SK-N-SH (cell line): ENCODE measurements around the gene MS4A4A. TPM values are rescaled to one million over a fixed set of nuclear protein-coding genes. Genes with fewer than 3 reads are reported as not detected.

Experiments used
- CTCF ChIA-PET: fragments of 300-600, 350-600 bp; formaldehyde crosslinking; extraction: SDS; loops from one replicate; lab custom pipeline; 2021; lab: Yijun Ruan, JAX
- POLR2A ChIA-PET: fragments of 350-600 bp; sonication (Branson Sonifier 250); formaldehyde crosslinking; extraction: SDS; loops from one replicate; lab custom pipeline; 2020; ENCODE audit warnings: antibody characterized with exemption, inconsistent platforms; lab: Yijun Ruan, JAX
- DNase-seq: peaks from one replicate; pipeline ENCODE4 v3.0.0; 2012
- H2AFZ ChIP-seq: fragments of 200-600 bp; sonication (generic); 2 replicates; pipeline ENCODE4 v1.8.1; 2016; ENCODE audit warnings: antibody characterized with exemption, mild to moderate bottlenecking, low read depth
- H3F3A ChIP-seq: fragments of 200-600 bp; sonication (generic); replicated peaks from 2 replicates; pipeline ENCODE3; 2016; ENCODE audit warnings: antibody characterized with exemption, mild to moderate bottlenecking; ENCODE audit not compliant: insufficient read depth
- H3K27ac ChIP-seq, 2 experiments: fragments of 200-500 bp in 1 of 2; fragments of 200-600 bp in 1 of 2; sonication (Bioruptor generic) in 1 of 2; sonication (generic), shearing (Covaris generic) in 1 of 2; 2 replicates each; pipeline versions ENCODE4 v1.5.1 to v1.6.1; 2014 to 2016; ENCODE audit warnings: low read depth in 2 of 2, inconsistent platforms in 1 of 2, low read length in 1 of 2, mild to moderate bottlenecking in 1 of 2, mixed read lengths in 1 of 2
- H3K27me3 ChIP-seq: fragments of 200-600 bp; sonication (generic), shearing (Covaris generic); 2 replicates; pipeline ENCODE4 v1.6.1; 2016; ENCODE audit warnings: mixed run types; ENCODE audit not compliant: insufficient read depth
- H3K36me3 ChIP-seq, 2 experiments: fragments of 200-500 bp in 1 of 2; fragments of 200-600 bp in 1 of 2; sonication (Bioruptor generic) in 1 of 2; sonication (generic) in 1 of 2; replicated peaks in 1 of 2; 2 replicates each; pipeline versions ENCODE3 to v1.5.1; 2014 to 2016; ENCODE audit warnings: low read length in 1 of 2, mild to moderate bottlenecking in 1 of 2; ENCODE audit not compliant: insufficient read depth in 2 of 2, control insufficient read depth in 1 of 2
- H3K4me1 ChIP-seq, 2 experiments: fragments of 200-500 bp in 1 of 2; fragments of 200-600 bp in 1 of 2; sonication (Bioruptor generic) in 1 of 2; sonication (generic), shearing (Covaris generic) in 1 of 2; 2 replicates each; pipeline versions ENCODE4 v1.5.1 to v1.6.1; 2014 to 2016; ENCODE audit warnings: low read depth in 1 of 2, low read length in 1 of 2, mixed run types in 1 of 2; ENCODE audit not compliant: insufficient read depth in 2 of 2, control insufficient read depth in 1 of 2
- H3K4me2 ChIP-seq: fragments of 200-600 bp; sonication (generic), shearing (Covaris generic); 2 replicates; pipeline ENCODE4 v1.6.1; 2017; ENCODE audit warnings: mixed run types
- H3K4me3 ChIP-seq, 2 experiments: fragments of 200-500 bp in 1 of 2; fragments of 200-600 bp in 1 of 2; sonication (Bioruptor generic) in 1 of 2; sonication (generic), shearing (Covaris generic) in 1 of 2; 2 replicates each; pipeline versions ENCODE4 v1.5.1 to v1.8.1; 2014 to 2016; ENCODE audit warnings: low read depth in 2 of 2, inconsistent platforms in 1 of 2, low read length in 1 of 2, mild to moderate bottlenecking in 1 of 2, mixed read lengths in 1 of 2, moderate library complexity in 1 of 2
- H3K79me2 ChIP-seq: fragments of 200-600 bp; sonication (generic); 2 replicates; pipeline ENCODE4 v1.8.1; 2017; ENCODE audit warnings: mild to moderate bottlenecking; ENCODE audit not compliant: insufficient read depth
- H3K9ac ChIP-seq: fragments of 200-600 bp; sonication (generic); 2 replicates; pipeline ENCODE4 v1.6.1; 2017; ENCODE audit warnings: mixed run types
- H3K9me2 ChIP-seq: fragments of 200-600 bp; sonication (generic); 2 replicates; pipeline ENCODE4 v1.6.1; 2017; ENCODE audit warnings: mixed run types
- H3K9me3 ChIP-seq: fragments of 200-600 bp; sonication (generic); 2 replicates; pipeline ENCODE4 v1.6.1; 2017; ENCODE audit warnings: mixed run types, mild to moderate bottlenecking, moderate library complexity
- H4K20me1 ChIP-seq: fragments of 200-600 bp; sonication (generic); 2 replicates; pipeline ENCODE4 v1.6.1; 2017; ENCODE audit warnings: mild to moderate bottlenecking, mixed run types; ENCODE audit not compliant: insufficient read depth
- ELF1 ChIP-seq: IDR thresholded peaks from 2 replicates; pipeline ENCODE4 v1.4.0; 2012
- EP300 ChIP-seq, 2 experiments: IDR thresholded peaks; 2 replicates each; pipeline versions ENCODE4 v1.4.0 to v1.6.1; 2012; ENCODE audit warnings: borderline replicate concordance in 1 of 2, low read depth in 1 of 2, low read length in 1 of 2
- EZH2phosphoT487 ChIP-seq: fragments of 200-600 bp; sonication (generic); IDR thresholded peaks from 2 replicates; pipeline ENCODE4 v1.6.1; 2017; ENCODE audit warnings: low read depth, mixed run types, mild to moderate bottlenecking, antibody characterized with exemption, moderate library complexity, borderline replicate concordance
- FOSL2 ChIP-seq: IDR thresholded peaks from 2 replicates; pipeline ENCODE4 v1.4.0; 2012; ENCODE audit warnings: low read depth, mild to moderate bottlenecking, moderate library complexity, borderline replicate concordance
- GABPA ChIP-seq: IDR thresholded peaks from 2 replicates; pipeline ENCODE4 v1.4.0; 2012; ENCODE audit warnings: low read depth, mild to moderate bottlenecking
- MXI1 ChIP-seq: IDR thresholded peaks from 2 replicates; pipeline ENCODE4 v1.6.1; 2012; ENCODE audit warnings: mild to moderate bottlenecking, low read depth, low read length, improper control_type of control experiment
- NFIC ChIP-seq: IDR thresholded peaks from 2 replicates; pipeline ENCODE4 v1.4.0; 2012; ENCODE audit warnings: borderline replicate concordance
- NRF1 ChIP-seq: IDR thresholded peaks from 2 replicates; pipeline ENCODE4 v1.6.1; 2012; ENCODE audit warnings: low read depth, mild to moderate bottlenecking, low read length
- POLR2AphosphoS5 ChIP-seq: IDR thresholded peaks from 2 replicates; pipeline ENCODE4 v1.6.1; 2012; ENCODE audit warnings: low read depth, low read length
- RAD21 ChIP-seq: IDR thresholded peaks from 2 replicates; pipeline ENCODE4 v1.6.1; 2012; ENCODE audit warnings: mild to moderate bottlenecking, low read length
- RCOR1 ChIP-seq: fragments of 150-350 bp; IDR thresholded peaks from 2 replicates; pipeline ENCODE4 v1.6.1; 2017; ENCODE audit warnings: antibody characterized with exemption, low read length
- RFX5 ChIP-seq: IDR thresholded peaks from 2 replicates; pipeline ENCODE4 v1.6.1; 2012; ENCODE audit warnings: mild to moderate bottlenecking, improper control_type of control experiment, low read length
- SIN3A ChIP-seq: IDR thresholded peaks from 2 replicates; pipeline ENCODE4 v1.6.1; 2012; ENCODE audit warnings: low read depth, mild to moderate bottlenecking, low read length, moderate library complexity, borderline replicate concordance
- SMC3 ChIP-seq: IDR thresholded peaks from 2 replicates; pipeline ENCODE4 v1.6.1; 2012; ENCODE audit warnings: low read depth, low read length, improper control_type of control experiment
- TAF1 ChIP-seq: IDR thresholded peaks from 2 replicates; pipeline ENCODE4 v1.6.1; 2012; ENCODE audit warnings: low read depth, mild to moderate bottlenecking, low read length, moderate library complexity, borderline replicate concordance
- WGBS: methylation state at CpG from one replicate; pipeline ENCODE4 v1.1.6; 2017; ENCODE audit warnings: low lambda C conversion rate; 5-methylcytosine and 5-hydroxymethylcytosine counted together
- polyA plus RNA-seq, 3 experiments: library from polyadenylated mRNA; depleted of rRNA; stranded (reverse); fragments of >200 nt; gene quantifications; 2 replicates each; pipeline ENCODE4 v1.2.3, GENCODE V29; 2012
- TF ChIP-seq, protein P1 (sequence below): fragments of 200-600 bp; sonication (generic); IDR thresholded peaks from 2 replicates; pipeline ENCODE4 v1.6.1; 2017; ENCODE audit warnings: antibody characterized with exemption, mild to moderate bottlenecking, moderate library complexity
- TF ChIP-seq, protein P2 (sequence below): IDR thresholded peaks from 2 replicates; pipeline ENCODE4 v1.4.0; 2012; ENCODE audit warnings: low read depth, borderline replicate concordance
- TF ChIP-seq, protein P3 (sequence below): fragments of 150-350 bp; IDR thresholded peaks from 2 replicates; pipeline ENCODE4 v1.6.1; 2016; ENCODE audit warnings: mild to moderate bottlenecking, low read depth, low read length
- TF ChIP-seq, protein P4 (sequence below): IDR thresholded peaks from 2 replicates; pipeline ENCODE4 v1.4.0; 2012; ENCODE audit warnings: low read depth
- TF ChIP-seq, protein P5 (sequence below): IDR thresholded peaks from 2 replicates; pipeline ENCODE4; 2012

Gene MS4A4A
- polyA plus RNA-seq, 1 of the 3 experiments (the other 2 are of a cell fraction), result not detected

DNA sequence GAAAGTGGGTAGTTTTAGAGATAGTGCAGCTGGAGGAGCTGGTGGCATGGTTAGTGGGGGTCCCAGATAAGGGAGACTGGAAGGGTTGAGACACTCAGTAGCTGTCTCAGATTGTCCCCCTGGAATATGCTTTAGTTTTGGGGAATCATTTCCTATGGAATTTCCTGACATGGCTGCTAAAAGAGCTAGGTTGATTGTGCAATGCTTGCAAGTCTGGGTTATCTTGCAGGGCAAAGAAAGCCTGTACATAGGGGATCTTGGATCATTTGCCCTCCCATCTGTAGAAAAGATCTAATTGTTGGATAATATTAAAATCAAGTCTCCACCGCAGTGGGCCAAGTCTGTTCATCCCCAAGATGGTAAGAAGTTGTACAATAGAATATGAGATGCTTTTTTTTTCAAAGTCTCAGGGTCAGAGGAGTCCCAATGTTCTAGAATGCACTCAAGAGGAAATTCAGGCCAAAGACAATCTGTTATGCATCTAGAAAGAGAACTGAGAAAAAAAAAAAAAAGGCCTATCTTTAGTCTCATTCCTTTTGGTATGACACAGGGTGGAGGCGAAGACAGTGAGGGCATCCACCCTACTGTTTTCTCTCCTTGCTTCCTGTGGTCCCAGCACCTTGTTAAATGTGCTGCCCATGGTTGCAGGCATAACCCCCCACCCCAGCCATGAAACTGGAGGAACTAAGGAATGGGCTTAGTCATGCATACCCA, 66.8 kb downstream of the MS4A4A start:
- Histone ChIP-seq H3K79me2 (no peaks in the 10 kb centered on the region), H3K27ac (no peak overlapping the region), H3K4me3 (no peak overlapping the region), H3K27me3 (no peaks in the 10 kb centered on the region; the same call in 1 of the 2 replicates), H3K9me2 (no peaks in the 10 kb centered on the region), H2AFZ (no peak overlapping the region), H4K20me1 (no peaks in the 10 kb centered on the region), H3K9ac (no peak overlapping the region), H3K4me2 (no peak overlapping the region), H3K4me1 (no peaks in the 10 kb centered on the region), H3K9me3 (no peaks in the 10 kb centered on the region), H3F3A (no peaks in the 10 kb centered on the region), H3K36me3 (no peaks in the 10 kb centered on the region)
- ChIA-PET CTCF (interaction anchor here (1.3 to 1.5 kb wide), 2 partner anchors 14 to 16 kb away, joined by 3 to 5 read pairs; no protein-coding TSS in a partner anchor), POLR2A (no interaction called here)
- TF ChIP-seq SMC3 (no peak), ELF1 (no peak), TAF1 (no peak), RCOR1 (no peak), MXI1 (no peak), EP300 (IDR thresholded peaks at IDR 0.05; ENCODE audit: borderline replicate concordance in 1 of 2, low read depth in 1 of 2, low read length in 1 of 2) (no peak), POLR2AphosphoS5 (no peak), GABPA (no peak), FOSL2 (no peak), EZH2phosphoT487 (no peak), NFIC (no peak), RAD21 (no peak), SIN3A (no peak), NRF1 (no peak), RFX5 (no peak)
- TF ChIP-seq, protein P1, sequence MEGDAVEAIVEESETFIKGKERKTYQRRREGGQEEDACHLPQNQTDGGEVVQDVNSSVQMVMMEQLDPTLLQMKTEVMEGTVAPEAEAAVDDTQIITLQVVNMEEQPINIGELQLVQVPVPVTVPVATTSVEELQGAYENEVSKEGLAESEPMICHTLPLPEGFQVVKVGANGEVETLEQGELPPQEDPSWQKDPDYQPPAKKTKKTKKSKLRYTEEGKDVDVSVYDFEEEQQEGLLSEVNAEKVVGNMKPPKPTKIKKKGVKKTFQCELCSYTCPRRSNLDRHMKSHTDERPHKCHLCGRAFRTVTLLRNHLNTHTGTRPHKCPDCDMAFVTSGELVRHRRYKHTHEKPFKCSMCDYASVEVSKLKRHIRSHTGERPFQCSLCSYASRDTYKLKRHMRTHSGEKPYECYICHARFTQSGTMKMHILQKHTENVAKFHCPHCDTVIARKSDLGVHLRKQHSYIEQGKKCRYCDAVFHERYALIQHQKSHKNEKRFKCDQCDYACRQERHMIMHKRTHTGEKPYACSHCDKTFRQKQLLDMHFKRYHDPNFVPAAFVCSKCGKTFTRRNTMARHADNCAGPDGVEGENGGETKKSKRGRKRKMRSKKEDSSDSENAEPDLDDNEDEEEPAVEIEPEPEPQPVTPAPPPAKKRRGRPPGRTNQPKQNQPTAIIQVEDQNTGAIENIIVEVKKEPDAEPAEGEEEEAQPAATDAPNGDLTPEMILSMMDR, result no peak
- TF ChIP-seq, protein P2, sequence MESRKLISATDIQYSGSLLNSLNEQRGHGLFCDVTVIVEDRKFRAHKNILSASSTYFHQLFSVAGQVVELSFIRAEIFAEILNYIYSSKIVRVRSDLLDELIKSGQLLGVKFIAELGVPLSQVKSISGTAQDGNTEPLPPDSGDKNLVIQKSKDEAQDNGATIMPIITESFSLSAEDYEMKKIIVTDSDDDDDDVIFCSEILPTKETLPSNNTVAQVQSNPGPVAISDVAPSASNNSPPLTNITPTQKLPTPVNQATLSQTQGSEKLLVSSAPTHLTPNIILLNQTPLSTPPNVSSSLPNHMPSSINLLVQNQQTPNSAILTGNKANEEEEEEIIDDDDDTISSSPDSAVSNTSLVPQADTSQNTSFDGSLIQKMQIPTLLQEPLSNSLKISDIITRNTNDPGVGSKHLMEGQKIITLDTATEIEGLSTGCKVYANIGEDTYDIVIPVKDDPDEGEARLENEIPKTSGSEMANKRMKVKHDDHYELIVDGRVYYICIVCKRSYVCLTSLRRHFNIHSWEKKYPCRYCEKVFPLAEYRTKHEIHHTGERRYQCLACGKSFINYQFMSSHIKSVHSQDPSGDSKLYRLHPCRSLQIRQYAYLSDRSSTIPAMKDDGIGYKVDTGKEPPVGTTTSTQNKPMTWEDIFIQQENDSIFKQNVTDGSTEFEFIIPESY, result no peak
- TF ChIP-seq, protein P3, sequence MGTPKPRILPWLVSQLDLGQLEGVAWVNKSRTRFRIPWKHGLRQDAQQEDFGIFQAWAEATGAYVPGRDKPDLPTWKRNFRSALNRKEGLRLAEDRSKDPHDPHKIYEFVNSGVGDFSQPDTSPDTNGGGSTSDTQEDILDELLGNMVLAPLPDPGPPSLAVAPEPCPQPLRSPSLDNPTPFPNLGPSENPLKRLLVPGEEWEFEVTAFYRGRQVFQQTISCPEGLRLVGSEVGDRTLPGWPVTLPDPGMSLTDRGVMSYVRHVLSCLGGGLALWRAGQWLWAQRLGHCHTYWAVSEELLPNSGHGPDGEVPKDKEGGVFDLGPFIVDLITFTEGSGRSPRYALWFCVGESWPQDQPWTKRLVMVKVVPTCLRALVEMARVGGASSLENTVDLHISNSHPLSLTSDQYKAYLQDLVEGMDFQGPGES, result no peak
- TF ChIP-seq, protein P4, sequence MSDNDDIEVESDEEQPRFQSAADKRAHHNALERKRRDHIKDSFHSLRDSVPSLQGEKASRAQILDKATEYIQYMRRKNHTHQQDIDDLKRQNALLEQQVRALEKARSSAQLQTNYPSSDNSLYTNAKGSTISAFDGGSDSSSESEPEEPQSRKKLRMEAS, result no peak
- TF ChIP-seq, protein P5, sequence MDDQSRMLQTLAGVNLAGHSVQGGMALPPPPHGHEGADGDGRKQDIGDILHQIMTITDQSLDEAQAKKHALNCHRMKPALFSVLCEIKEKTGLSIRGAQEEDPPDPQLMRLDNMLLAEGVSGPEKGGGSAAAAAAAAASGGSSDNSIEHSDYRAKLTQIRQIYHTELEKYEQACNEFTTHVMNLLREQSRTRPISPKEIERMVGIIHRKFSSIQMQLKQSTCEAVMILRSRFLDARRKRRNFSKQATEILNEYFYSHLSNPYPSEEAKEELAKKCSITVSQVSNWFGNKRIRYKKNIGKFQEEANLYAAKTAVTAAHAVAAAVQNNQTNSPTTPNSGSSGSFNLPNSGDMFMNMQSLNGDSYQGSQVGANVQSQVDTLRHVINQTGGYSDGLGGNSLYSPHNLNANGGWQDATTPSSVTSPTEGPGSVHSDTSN, result no peak
- DNase-seq, result no peak
- WGBS, result 6% methylated on average over 2 of the region's 2 CpGs
